ENCODE measurements around the gene EFL1. TPM values are rescaled to one million over a fixed set of nuclear protein-coding genes. Genes with fewer than 3 reads are reported as not detected.

EFL1 gene
- polyA plus RNA-seq, 1 donor (not counting 4 experiments of a cell fraction or from before 2014, with no cell fraction given), result 32.0 TPM

DNA sequence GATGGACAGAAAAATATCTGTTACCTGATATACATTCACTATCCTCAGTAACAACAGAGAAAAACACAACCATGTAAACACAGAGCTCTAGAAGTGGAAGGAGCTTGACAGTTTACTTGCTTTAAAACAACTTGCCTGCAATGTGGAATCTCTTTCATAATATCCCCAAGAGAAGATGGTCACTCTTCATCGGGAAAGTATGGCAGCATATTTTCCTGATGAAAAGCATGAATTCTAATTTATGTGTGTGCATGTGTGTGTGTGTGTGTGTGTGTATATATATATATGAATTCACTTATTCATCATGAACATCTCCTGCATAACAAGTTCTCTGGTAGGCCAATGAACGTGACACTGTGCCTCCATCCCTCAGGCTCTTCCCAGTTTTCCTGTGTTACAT is 81.2 kb downstream of the EFL1 start:
- H3K9me1 ChIP-seq (ENCODE audit: control insufficient read depth, extremely low read depth, insufficient read depth, low read length), result peaks cover 2% of the 10 kb centered on the region
- DNase-seq (ENCODE audit: low read depth, low spot score), result no peak
- H4K20me1 ChIP-seq (ENCODE audit: control insufficient read depth, extremely low read depth, insufficient read depth, low read length), result no peaks in the 10 kb centered on the region
- no peaks in the 10 kb centered on the region for H3K27me3 ChIP-seq (ENCODE audit: control insufficient read depth, extremely low read depth, insufficient read depth, low read length)
- no peaks in the 10 kb centered on the region for H3K79me2 ChIP-seq (ENCODE audit: control insufficient read depth, insufficient read depth, low read length)
- no peaks in the 10 kb centered on the region for H3K36me3 ChIP-seq (ENCODE audit: control insufficient read depth in 2 of 2, extremely low read depth in 1 of 2, insufficient read depth in 2 of 2, low read length in 2 of 2)
- H2AFZ ChIP-seq (ENCODE audit: control insufficient read depth, low read length), result no peak overlapping the region
- no peak overlapping the region for H3K4me2 ChIP-seq (ENCODE audit: control insufficient read depth, extremely low read depth, insufficient read depth, low read depth, low read length)
- H3K4me3 ChIP-seq (ENCODE audit: control insufficient read depth in 2 of 3, extremely low read depth in 1 of 3, insufficient read depth in 2 of 3, low read depth in 1 of 3, low read length in 3 of 3), result no peak overlapping the region
- no peak overlapping the region for H3K9ac ChIP-seq (ENCODE audit: control insufficient read depth, extremely low read depth, insufficient read depth, low read length)
- H3K27ac ChIP-seq (ENCODE audit: control insufficient read depth, insufficient read depth, low read length), result no peak overlapping the region
- TF ChIP-seq, protein P1, sequence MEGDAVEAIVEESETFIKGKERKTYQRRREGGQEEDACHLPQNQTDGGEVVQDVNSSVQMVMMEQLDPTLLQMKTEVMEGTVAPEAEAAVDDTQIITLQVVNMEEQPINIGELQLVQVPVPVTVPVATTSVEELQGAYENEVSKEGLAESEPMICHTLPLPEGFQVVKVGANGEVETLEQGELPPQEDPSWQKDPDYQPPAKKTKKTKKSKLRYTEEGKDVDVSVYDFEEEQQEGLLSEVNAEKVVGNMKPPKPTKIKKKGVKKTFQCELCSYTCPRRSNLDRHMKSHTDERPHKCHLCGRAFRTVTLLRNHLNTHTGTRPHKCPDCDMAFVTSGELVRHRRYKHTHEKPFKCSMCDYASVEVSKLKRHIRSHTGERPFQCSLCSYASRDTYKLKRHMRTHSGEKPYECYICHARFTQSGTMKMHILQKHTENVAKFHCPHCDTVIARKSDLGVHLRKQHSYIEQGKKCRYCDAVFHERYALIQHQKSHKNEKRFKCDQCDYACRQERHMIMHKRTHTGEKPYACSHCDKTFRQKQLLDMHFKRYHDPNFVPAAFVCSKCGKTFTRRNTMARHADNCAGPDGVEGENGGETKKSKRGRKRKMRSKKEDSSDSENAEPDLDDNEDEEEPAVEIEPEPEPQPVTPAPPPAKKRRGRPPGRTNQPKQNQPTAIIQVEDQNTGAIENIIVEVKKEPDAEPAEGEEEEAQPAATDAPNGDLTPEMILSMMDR (optimal IDR thresholded peaks at IDR 0.05 in 1 of 3, IDR thresholded peaks at IDR 0.05 in 1 of 3, conservative IDR thresholded peaks at IDR 0.05 in 1 of 3; ENCODE audit: extremely low read depth in 1 of 3, insufficient read depth in 2 of 3, low read length in 3 of 3), result no peak
- no peak for TF ChIP-seq EZH2 (IDR thresholded peaks at IDR 0.05; ENCODE audit: low read length)
- H3K9me3 ChIP-seq (ENCODE audit: control insufficient read depth, low read depth, low read length), result no peaks in the 10 kb centered on the region
- dilution Hi-C loops (cut with MboI; ENCODE audit: extremely low pct_ligation_motif_present, low sequenced_read_pairs), result no loop called here
- peaks cover 13% of the 10 kb centered on the region for H3K4me1 ChIP-seq (ENCODE audit: control insufficient read depth, extremely low read depth, insufficient read depth, low read length)
- no peak for FAIRE-seq

DNA sequence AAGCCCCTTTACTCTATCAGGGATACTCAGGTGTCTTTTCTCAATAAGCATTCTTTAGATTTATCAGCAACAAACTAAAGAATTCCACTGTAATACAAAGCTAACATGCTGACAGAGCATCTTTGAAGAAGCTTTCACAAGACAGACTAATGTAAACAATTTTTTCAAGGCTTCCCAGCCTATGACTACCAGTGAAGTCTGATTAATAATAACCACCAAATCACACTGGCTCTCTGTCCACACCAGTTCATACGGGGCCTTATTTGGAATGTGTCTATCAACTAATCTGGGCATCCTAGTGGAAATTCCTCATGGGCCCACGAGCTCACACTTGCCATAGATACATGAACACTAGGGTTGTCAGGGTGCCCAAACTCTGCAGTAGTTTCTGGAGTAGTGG is 84.5 kb downstream of the EFL1 start:
- no peaks in the 10 kb centered on the region for H3K79me2 ChIP-seq (ENCODE audit: control insufficient read depth, insufficient read depth, low read length)
- H3K27ac ChIP-seq (ENCODE audit: control insufficient read depth, insufficient read depth, low read length), result peak overlapping the region; percentile 22
- H3K4me2 ChIP-seq (ENCODE audit: control insufficient read depth, extremely low read depth, insufficient read depth, low read depth, low read length), result no peak overlapping the region
- no peak for DNase-seq (ENCODE audit: low read depth, low spot score)
- no peaks in the 10 kb centered on the region for H3K36me3 ChIP-seq (ENCODE audit: control insufficient read depth in 2 of 2, extremely low read depth in 1 of 2, insufficient read depth in 2 of 2, low read length in 2 of 2)
- peaks cover 13% of the 10 kb centered on the region for H3K4me1 ChIP-seq (ENCODE audit: control insufficient read depth, extremely low read depth, insufficient read depth, low read length)
- dilution Hi-C loops (cut with MboI; ENCODE audit: extremely low pct_ligation_motif_present, low sequenced_read_pairs), result no loop called here
- TF ChIP-seq EZH2 (IDR thresholded peaks at IDR 0.05; ENCODE audit: low read length), result no peak
- TF ChIP-seq, protein P1 (optimal IDR thresholded peaks at IDR 0.05 in 1 of 3, IDR thresholded peaks at IDR 0.05 in 1 of 3, conservative IDR thresholded peaks at IDR 0.05 in 1 of 3; ENCODE audit: extremely low read depth in 1 of 3, insufficient read depth in 2 of 3, low read length in 3 of 3), result no peak
- no peaks in the 10 kb centered on the region for H3K9me3 ChIP-seq (ENCODE audit: control insufficient read depth, low read depth, low read length)
- H3K9me1 ChIP-seq (ENCODE audit: control insufficient read depth, extremely low read depth, insufficient read depth, low read length), result peaks cover 2% of the 10 kb centered on the region
- no peak overlapping the region for H3K4me3 ChIP-seq (ENCODE audit: control insufficient read depth in 2 of 3, extremely low read depth in 1 of 3, insufficient read depth in 2 of 3, low read depth in 1 of 3, low read length in 3 of 3)
- no peak for FAIRE-seq
- no peak overlapping the region for H2AFZ ChIP-seq (ENCODE audit: control insufficient read depth, low read length)
- no peak overlapping the region for H3K9ac ChIP-seq (ENCODE audit: control insufficient read depth, extremely low read depth, insufficient read depth, low read length)
- H3K27me3 ChIP-seq (ENCODE audit: control insufficient read depth, extremely low read depth, insufficient read depth, low read length), result no peaks in the 10 kb centered on the region
- no peaks in the 10 kb centered on the region for H4K20me1 ChIP-seq (ENCODE audit: control insufficient read depth, extremely low read depth, insufficient read depth, low read length)
